Endodermal cell (in vitro differentiated cells): ENCODE results near the gene QSOX1. TPM values are rescaled to one million over a fixed set of nuclear protein-coding genes. Genes with fewer than 3 reads are reported as not detected.

Experiments used
- DNase-seq: peaks from one replicate; pipeline ENCODE4 v3.0.0-alpha.2; 2017
- H3K27ac ChIP-seq: 2 replicates; pipeline ENCODE4 v1.5.1; 2013; ENCODE audit warnings: mild to moderate bottlenecking, low read depth, low read length, moderate library complexity
- H3K27me3 ChIP-seq: 2 replicates; pipeline ENCODE4 v1.6.1; 2013; ENCODE audit warnings: mild to moderate bottlenecking, low read length, moderate library complexity; ENCODE audit not compliant: insufficient read depth, control insufficient read depth, poor library complexity, severe bottlenecking
- H3K36me3 ChIP-seq: 2 replicates; pipeline ENCODE4 v1.7.0; 2013; ENCODE audit warnings: mild to moderate bottlenecking, low read length, moderate library complexity; ENCODE audit not compliant: control insufficient read depth, insufficient read depth
- H3K4me1 ChIP-seq: one replicate; pipeline ENCODE4 v1.7.0; 2013; ENCODE audit warnings: low read length; ENCODE audit not compliant: control insufficient read depth, insufficient read depth
- H3K4me3 ChIP-seq: 2 replicates; pipeline ENCODE4 v1.5.1; 2013; ENCODE audit warnings: mild to moderate bottlenecking, low read length, moderate library complexity
- H3K9ac ChIP-seq: 2 replicates; pipeline ENCODE4 v1.6.1; 2013; ENCODE audit warnings: mild to moderate bottlenecking, low read length, moderate library complexity; ENCODE audit not compliant: poor library complexity, severe bottlenecking; ENCODE audit errors: extremely low read depth
- H3K9me3 ChIP-seq: 2 replicates; pipeline ENCODE4 v1.6.1; 2013; ENCODE audit warnings: mild to moderate bottlenecking, low read length, moderate library complexity; ENCODE audit not compliant: control insufficient read depth
- H3K27ac Mint-ChIP-seq: 2 replicates; pipeline ENCODE4 v1.8.0; 2020; ENCODE audit warnings: mixed read lengths
- H3K27me3 Mint-ChIP-seq: 2 replicates; pipeline ENCODE4 v1.8.0; 2021; ENCODE audit warnings: mild to moderate bottlenecking, mixed read lengths; ENCODE audit not compliant: insufficient read depth
- H3K36me3 Mint-ChIP-seq: 2 replicates; pipeline ENCODE4 v1.8.0; 2020; ENCODE audit warnings: low read depth, mixed read lengths
- H3K4me1 Mint-ChIP-seq: 2 replicates; pipeline ENCODE4 v1.8.0; 2020; ENCODE audit warnings: mixed read lengths
- H3K4me3 Mint-ChIP-seq: 2 replicates; pipeline ENCODE4 v1.8.0; 2020; ENCODE audit warnings: mild to moderate bottlenecking, moderate library complexity, mixed read lengths
- H3K9me3 Mint-ChIP-seq: 2 replicates; pipeline ENCODE4 v1.8.0; 2020; ENCODE audit warnings: mild to moderate bottlenecking, mixed read lengths
- WGBS, 2 experiments: methylation state at CpG; one replicate each; pipeline versions ENCODE4 v1.1.5 to v1.1.7; 2013; ENCODE audit warnings: missing lambda C conversion rate in 2 of 2, mixed read lengths in 1 of 2; ENCODE audit not compliant: insufficient coverage in 1 of 2, insufficient read length in 1 of 2; 5-methylcytosine and 5-hydroxymethylcytosine counted together
- total RNA-seq, 2 donors: library from RNA; stranded (reverse); fragmentation: NEBNext Ultra II Directional in 1 of 2; extraction: Animal tissue kit (Norgen Biotek cat#: 25700) in 1 of 2; gene quantifications; 2 replicates in 1 of 2; 3 replicates in 1 of 2; pipeline ENCODE4 v1.2.1, GENCODE V29; 2021
- TF ChIP-seq, protein P1 (sequence below): fragments of 200-600 bp; sonication (generic); conservative IDR thresholded peaks from 2 replicates; pipeline ENCODE4 v1.5.0; 2021; ENCODE audit warnings: antibody characterized with exemption, mild to moderate bottlenecking

The QSOX1 gene
- total RNA-seq, 2 donors from 2014 or later: 77.9 to 116 TPM

DNA sequence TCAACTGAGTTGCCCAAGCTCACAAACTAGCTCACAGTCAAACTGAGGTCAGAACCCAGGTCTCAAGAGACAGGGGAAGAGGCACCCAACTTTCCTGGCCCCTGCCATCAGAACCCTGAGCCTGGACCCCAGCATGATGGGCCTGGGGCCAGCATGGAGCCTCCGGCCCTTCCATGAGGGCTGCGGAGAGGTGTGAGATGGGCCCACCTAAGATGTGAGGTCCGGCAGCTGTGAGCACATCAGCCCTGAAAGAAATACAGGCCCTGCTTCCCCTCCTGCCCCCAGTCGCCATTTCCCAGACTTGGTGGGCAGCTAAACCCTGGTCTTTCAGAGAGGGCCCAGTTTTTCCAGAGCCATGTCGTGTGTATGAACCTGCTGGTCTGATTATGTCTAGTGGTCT lies 30.6 kb downstream of the QSOX1 start:
- no peaks in the 10 kb centered on the region for H3K27me3 ChIP-seq
- no peak overlapping the region for H3K4me3 ChIP-seq
- no peak overlapping the region for H3K27ac Mint-ChIP-seq
- no peaks in the 10 kb centered on the region for H3K4me1 Mint-ChIP-seq
- H3K9ac ChIP-seq: no peak overlapping the region
- TF ChIP-seq, protein P1, sequence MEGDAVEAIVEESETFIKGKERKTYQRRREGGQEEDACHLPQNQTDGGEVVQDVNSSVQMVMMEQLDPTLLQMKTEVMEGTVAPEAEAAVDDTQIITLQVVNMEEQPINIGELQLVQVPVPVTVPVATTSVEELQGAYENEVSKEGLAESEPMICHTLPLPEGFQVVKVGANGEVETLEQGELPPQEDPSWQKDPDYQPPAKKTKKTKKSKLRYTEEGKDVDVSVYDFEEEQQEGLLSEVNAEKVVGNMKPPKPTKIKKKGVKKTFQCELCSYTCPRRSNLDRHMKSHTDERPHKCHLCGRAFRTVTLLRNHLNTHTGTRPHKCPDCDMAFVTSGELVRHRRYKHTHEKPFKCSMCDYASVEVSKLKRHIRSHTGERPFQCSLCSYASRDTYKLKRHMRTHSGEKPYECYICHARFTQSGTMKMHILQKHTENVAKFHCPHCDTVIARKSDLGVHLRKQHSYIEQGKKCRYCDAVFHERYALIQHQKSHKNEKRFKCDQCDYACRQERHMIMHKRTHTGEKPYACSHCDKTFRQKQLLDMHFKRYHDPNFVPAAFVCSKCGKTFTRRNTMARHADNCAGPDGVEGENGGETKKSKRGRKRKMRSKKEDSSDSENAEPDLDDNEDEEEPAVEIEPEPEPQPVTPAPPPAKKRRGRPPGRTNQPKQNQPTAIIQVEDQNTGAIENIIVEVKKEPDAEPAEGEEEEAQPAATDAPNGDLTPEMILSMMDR: no peak
- peaks cover 31% of the 10 kb centered on the region for H3K36me3 Mint-ChIP-seq
- H3K27me3 Mint-ChIP-seq: no peaks in the 10 kb centered on the region
- H3K36me3 ChIP-seq: peaks cover 26% of the 10 kb centered on the region
- no peak for DNase-seq
- H3K4me3 Mint-ChIP-seq: no peak overlapping the region
- 79 to 90% methylated on average over 3 to 5 of the region's 5 CpGs for WGBS, 2 experiments
- no peak overlapping the region for H3K27ac ChIP-seq
- H3K9me3 ChIP-seq: no peaks in the 10 kb centered on the region
- H3K4me1 ChIP-seq: no peaks in the 10 kb centered on the region
- H3K9me3 Mint-ChIP-seq: no peaks in the 10 kb centered on the region

DNA sequence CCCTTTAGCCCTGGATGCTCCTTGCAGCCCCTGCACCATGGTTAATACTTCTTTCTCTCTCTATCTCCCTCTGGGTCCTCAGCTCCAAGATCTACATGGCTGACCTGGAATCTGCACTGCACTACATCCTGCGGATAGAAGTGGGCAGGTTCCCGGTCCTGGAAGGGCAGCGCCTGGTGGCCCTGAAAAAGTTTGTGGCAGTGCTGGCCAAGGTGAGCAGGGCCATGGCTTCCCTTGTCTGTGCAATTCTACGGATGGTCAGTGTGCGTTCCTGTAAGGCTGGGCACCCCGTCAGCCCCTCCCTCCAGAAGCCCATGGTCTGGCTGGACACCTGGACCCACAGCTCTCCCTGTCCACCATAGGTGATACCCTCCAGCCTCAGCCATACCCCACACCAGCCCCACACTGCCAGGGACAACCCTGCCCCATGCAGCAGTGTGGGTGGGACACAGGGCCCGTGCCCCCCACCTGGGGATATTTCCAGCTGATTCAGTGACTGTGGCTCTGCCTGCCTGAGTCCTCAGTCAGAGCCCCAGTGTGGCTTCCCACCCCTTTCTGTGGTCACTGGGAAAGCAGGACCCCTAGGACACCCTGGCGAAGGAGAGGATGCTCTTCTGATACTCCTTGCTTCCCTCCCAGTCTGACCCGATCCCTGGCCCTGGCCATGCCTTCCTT lies 31.4 kb downstream of the QSOX1 start:
- no peak overlapping the region for H3K4me3 Mint-ChIP-seq
- no peaks in the 10 kb centered on the region for H3K9me3 Mint-ChIP-seq
- DNase-seq: no peak
- Histone ChIP-seq H3K9ac (no peak overlapping the region), H3K4me3 (no peak overlapping the region), H3K27me3 (no peaks in the 10 kb centered on the region), H3K4me1 (no peaks in the 10 kb centered on the region), H3K36me3 (peaks cover 26% of the 10 kb centered on the region), H3K9me3 (no peaks in the 10 kb centered on the region), H3K27ac (no peak overlapping the region)
- no peak overlapping the region for H3K27ac Mint-ChIP-seq
- H3K4me1 Mint-ChIP-seq: no peaks in the 10 kb centered on the region
- TF ChIP-seq, protein P1: no peak
- WGBS, 2 experiments: 90 to 96% methylated on average over 6 to 9 of the region's 9 CpGs
- H3K27me3 Mint-ChIP-seq: peaks cover under 1% of the 10 kb centered on the region
- peaks cover 37% of the 10 kb centered on the region for H3K36me3 Mint-ChIP-seq

GRCh38 chr1:180186831-180187230 lies 32.2 kb downstream of the QSOX1 start:
- H3K27ac Mint-ChIP-seq: no peak overlapping the region
- peaks cover 22% of the 10 kb centered on the region for H3K36me3 ChIP-seq
- no peak for DNase-seq
- TF ChIP-seq, protein P1: no peak
- H3K9me3 ChIP-seq: no peaks in the 10 kb centered on the region
- no peaks in the 10 kb centered on the region for H3K4me1 ChIP-seq
- no peak overlapping the region for H3K27ac ChIP-seq
- no peak overlapping the region for H3K9ac ChIP-seq
- 78 to 80% methylated on average over 6 to 8 of the region's 8 CpGs for WGBS, 2 experiments
- peaks cover 4% of the 10 kb centered on the region for H3K27me3 Mint-ChIP-seq
- no peak overlapping the region for H3K4me3 Mint-ChIP-seq
- H3K4me1 Mint-ChIP-seq: no peaks in the 10 kb centered on the region
- H3K27me3 ChIP-seq: no peaks in the 10 kb centered on the region
- H3K9me3 Mint-ChIP-seq: no peaks in the 10 kb centered on the region
- H3K4me3 ChIP-seq: no peak overlapping the region
- H3K36me3 Mint-ChIP-seq: peaks cover 44% of the 10 kb centered on the region
